ENCODE data around the gene ZNRD2.

- TF ChIP-seq, protein P1, sequence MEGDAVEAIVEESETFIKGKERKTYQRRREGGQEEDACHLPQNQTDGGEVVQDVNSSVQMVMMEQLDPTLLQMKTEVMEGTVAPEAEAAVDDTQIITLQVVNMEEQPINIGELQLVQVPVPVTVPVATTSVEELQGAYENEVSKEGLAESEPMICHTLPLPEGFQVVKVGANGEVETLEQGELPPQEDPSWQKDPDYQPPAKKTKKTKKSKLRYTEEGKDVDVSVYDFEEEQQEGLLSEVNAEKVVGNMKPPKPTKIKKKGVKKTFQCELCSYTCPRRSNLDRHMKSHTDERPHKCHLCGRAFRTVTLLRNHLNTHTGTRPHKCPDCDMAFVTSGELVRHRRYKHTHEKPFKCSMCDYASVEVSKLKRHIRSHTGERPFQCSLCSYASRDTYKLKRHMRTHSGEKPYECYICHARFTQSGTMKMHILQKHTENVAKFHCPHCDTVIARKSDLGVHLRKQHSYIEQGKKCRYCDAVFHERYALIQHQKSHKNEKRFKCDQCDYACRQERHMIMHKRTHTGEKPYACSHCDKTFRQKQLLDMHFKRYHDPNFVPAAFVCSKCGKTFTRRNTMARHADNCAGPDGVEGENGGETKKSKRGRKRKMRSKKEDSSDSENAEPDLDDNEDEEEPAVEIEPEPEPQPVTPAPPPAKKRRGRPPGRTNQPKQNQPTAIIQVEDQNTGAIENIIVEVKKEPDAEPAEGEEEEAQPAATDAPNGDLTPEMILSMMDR (IDR thresholded peaks at IDR 0.05) = no peak
- no peak for TF ChIP-seq POLR2A (IDR thresholded peaks at IDR 0.05)
Measured at GRCh38 chr11:65592858-65593517, 22.7 kb downstream of the ZNRD2 start.
